Measurements from ENCODE around the gene MAP2K5.

The MAP2K5 gene

GRCh38 chr15:67521783-67522568, 20.5 kb upstream of the MAP2K5 start:
- no peak for DNase-seq

GRCh38 chr15:67523330-67523729, 19.2 kb upstream of the MAP2K5 start:
- DNase-seq, result no peak

GRCh38 chr15:67524235-67524634, 18.3 kb upstream of the MAP2K5 start:
- no peak for DNase-seq

- no peak for DNase-seq
Measured at GRCh38 chr15:67528513-67528912, 14.0 kb upstream of the MAP2K5 start.

- no peak for DNase-seq
Measured at GRCh38 chr15:67531379-67531914, 11.1 kb upstream of the MAP2K5 start.

GRCh38 chr15:67533873-67534272, 8.6 kb upstream of the MAP2K5 start:
- DNase-seq, result no peak

GRCh38 chr15:67534360-67534759, 8.1 kb upstream of the MAP2K5 start:
- no peak for DNase-seq

- no peak for DNase-seq
Measured at GRCh38 chr15:67537771-67538170, 4.7 kb upstream of the MAP2K5 start.

- no peak for DNase-seq
Measured at GRCh38 chr15:67543348-67543718, 830 bp downstream of the MAP2K5 start.

GRCh38 chr15:67544475-67544874, 2.0 kb downstream of the MAP2K5 start:
- DNase-seq, result no peak

GRCh38 chr15:67545864-67546263, 3.4 kb downstream of the MAP2K5 start:
- no peak for DNase-seq

GRCh38 chr15:67547064-67547463, 4.6 kb downstream of the MAP2K5 start:
- no peak for DNase-seq

- DNase-seq, result no peak
Measured at GRCh38 chr15:67547836-67548235, 5.3 kb downstream of the MAP2K5 start.

- no peak for DNase-seq
Measured at GRCh38 chr15:67548236-67548852, 5.8 kb downstream of the MAP2K5 start.

- DNase-seq, result peak; percentile 17
Measured at GRCh38 chr15:67548862-67549651, 6.6 kb downstream of the MAP2K5 start.

GRCh38 chr15:67549736-67550135, 7.2 kb downstream of the MAP2K5 start:
- no peak for DNase-seq

GRCh38 chr15:67550522-67550921, 8.0 kb downstream of the MAP2K5 start:
- no peak for DNase-seq

- no peak for DNase-seq
Measured at GRCh38 chr15:67551207-67551743, 8.8 kb downstream of the MAP2K5 start.

GRCh38 chr15:67554580-67554979, 12.1 kb downstream of the MAP2K5 start:
- DNase-seq, result no peak

GRCh38 chr15:67556976-67557570, 14.6 kb downstream of the MAP2K5 start:
- DNase-seq, result no peak

GRCh38 chr15:67558502-67558901, 16.0 kb downstream of the MAP2K5 start:
- DNase-seq, result no peak

- DNase-seq, result no peak
Measured at GRCh38 chr15:67559158-67559557, 16.7 kb downstream of the MAP2K5 start.

GRCh38 chr15:67559576-67559975, 17.1 kb downstream of the MAP2K5 start:
- no peak for DNase-seq

Measured in DMS153 (cell line).